Thyroid gland (tissue), 4 donors: Measurements from ENCODE around the gene KCNK4. TPM values are rescaled to one million over a fixed set of nuclear protein-coding genes. Genes with fewer than 3 reads are reported as not detected.
A peak's percentile ranks its signal among the peaks of the same experiment; 100 is the strongest.

Experiments
- DNase-seq, 2 donors: peaks; one replicate each; pipeline ENCODE4 v3.0.0-alpha.2; 2019
- H3K27ac ChIP-seq, 3 donors: fragments of 200-600 bp; sonication (generic); 1 replicate in 2 of 3; 2 replicates in 1 of 3; pipeline ENCODE4 v1.5.1; 2016 to 2019; ENCODE audit warnings: mild to moderate bottlenecking in 1 of 3, moderate library complexity in 1 of 3
- H3K27me3 ChIP-seq: fragments of 200-600 bp; sonication (generic); one replicate; pipeline ENCODE4 v1.5.1; 2019
- H3K36me3 ChIP-seq, 2 donors: fragments of 200-600 bp; sonication (generic); one replicate each; pipeline ENCODE4 v1.5.1; 2016 to 2019
- H3K4me1 ChIP-seq, 2 donors: fragments of 200-600 bp; sonication (generic); one replicate each; pipeline ENCODE4 v1.5.1; 2017 to 2019
- H3K4me3 ChIP-seq, 3 donors: fragments of 200-600 bp; sonication (generic); replicated peaks in 1 of 3; 1 replicate in 2 of 3; 2 replicates in 1 of 3; pipeline ENCODE4 v1.5.1; 2016; ENCODE audit warnings: mild to moderate bottlenecking in 1 of 3
- H3K9me3 ChIP-seq: fragments of 200-600 bp; sonication (generic); one replicate; pipeline ENCODE4 v1.5.1; 2017
- CTCF ChIP-seq, 6 experiments: fragments of 200-600 bp in 3 of 6; fragments of 450-650 bp in 3 of 6; sonication (generic) in 3 of 6; IDR thresholded peaks; one replicate each; pipeline ENCODE4 v1.5.1; 2016 to 2019; ENCODE audit warnings: antibody characterized with exemption in 6 of 6, mild to moderate bottlenecking in 2 of 6, inconsistent platforms in 1 of 6, moderate library complexity in 1 of 6
- POLR2A ChIP-seq, 2 donors: fragments of 450-650 bp; IDR thresholded peaks; one replicate each; pipeline ENCODE4 v1.6.1; 2017; ENCODE audit warnings: antibody characterized with exemption in 2 of 2, mild to moderate bottlenecking in 2 of 2, moderate library complexity in 1 of 2
- WGBS, 2 donors: methylation state at CpG; one replicate each; pipeline ENCODE4 v1.1.5; 2017; 5-methylcytosine and 5-hydroxymethylcytosine counted together
- intact Hi-C: fragments of 100-400 bp; cut with DNase I; formaldehyde crosslinking; loops from one replicate; pipeline ENCODE4 v1.15.1; 2023
- total RNA-seq, 4 donors: library from RNA; depleted of rRNA; stranded (reverse); fragments of >200 nt; gene quantifications; one replicate each; pipeline ENCODE4 v1.2.3, GENCODE V29; 2016

Gene KCNK4
- total RNA-seq, 4 donors from 2014 or later = not detected

DNA sequence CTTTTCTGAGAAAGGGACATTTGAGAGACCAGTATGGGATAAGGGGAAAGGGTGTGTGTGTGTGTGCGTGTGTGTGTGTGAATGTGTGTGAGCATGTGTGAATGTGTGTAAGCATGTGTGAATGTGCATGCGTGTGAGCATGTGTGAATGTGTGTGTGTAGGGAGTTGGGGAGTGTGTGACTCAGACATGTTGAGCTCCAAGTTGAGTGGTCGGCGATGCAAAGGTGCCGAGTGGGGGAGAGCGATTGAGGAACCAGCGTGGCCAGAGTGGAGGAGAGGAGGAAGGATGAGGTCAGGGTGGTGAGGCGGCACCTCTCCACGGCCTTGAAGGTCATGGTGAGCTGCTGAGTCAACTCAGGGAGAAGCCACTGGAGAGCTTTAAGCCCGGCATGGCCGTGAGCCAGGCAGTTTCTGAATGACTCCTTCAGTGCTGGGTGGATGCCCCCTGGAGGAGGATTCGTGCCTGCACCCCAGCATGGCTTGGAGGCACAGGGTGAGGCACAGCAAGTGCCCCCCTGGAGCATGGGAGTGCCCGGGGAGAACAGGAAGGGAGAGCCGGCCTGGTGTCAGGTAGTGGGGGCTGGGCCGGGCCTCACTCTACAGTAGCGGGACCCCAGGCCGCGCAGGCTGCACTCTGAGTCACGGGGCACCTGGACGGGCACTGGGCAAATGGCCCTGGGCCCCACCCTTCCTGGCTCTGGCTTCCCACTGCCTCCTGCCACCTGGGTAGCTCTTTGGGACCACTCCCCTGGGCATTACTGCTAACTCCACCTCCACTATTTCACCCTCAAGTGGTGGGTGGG is 40.7 kb downstream of the KCNK4 start:
- no peaks in the 10 kb centered on the region for H3K9me3 ChIP-seq
- H3K4me1 ChIP-seq = peaks cover 17 to 24% of the 10 kb centered on the region in 2 donors
- intact Hi-C loops = no loop called here
- peak; percentile 98 to 99 for DNase-seq
- H3K27me3 ChIP-seq = no peaks in the 10 kb centered on the region
- WGBS, 2 donors = 14 to 21% methylated on average over 16 to 20 of the region's 20 CpGs
- H3K4me3 ChIP-seq = no peak overlapping the region
- peak; percentile 15 to 80 (median 60) for TF ChIP-seq CTCF (IDR thresholded peaks at IDR 0.05)
- no peak for TF ChIP-seq POLR2A (IDR thresholded peaks at IDR 0.05)
- H3K36me3 ChIP-seq = no peaks in the 10 kb centered on the region
- peak overlapping the region; percentile 79 to 89 (median 83) for H3K27ac ChIP-seq

DNA sequence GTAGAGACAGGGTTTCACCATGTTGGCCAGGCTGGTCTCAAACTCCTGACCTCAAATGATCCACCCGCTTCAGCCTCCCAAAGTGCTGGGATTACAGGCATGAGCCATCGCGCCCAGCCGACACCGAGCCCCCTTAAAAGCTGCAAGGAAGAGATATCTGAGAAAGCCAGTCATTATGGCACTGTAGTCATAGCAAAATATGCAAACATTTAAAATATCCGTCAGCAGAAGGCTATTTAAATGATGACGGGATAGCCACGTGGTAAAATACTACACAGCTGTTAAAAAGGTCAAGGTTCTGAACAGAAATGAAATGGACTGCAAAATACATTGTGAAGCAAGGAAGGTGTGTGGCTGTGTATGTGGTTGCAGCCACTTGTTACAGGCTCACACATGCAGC is 42.5 kb downstream of the KCNK4 start:
- TF ChIP-seq POLR2A (IDR thresholded peaks at IDR 0.05) = no peak
- no peak for TF ChIP-seq CTCF (IDR thresholded peaks at IDR 0.05)
- intact Hi-C loops = no loop called here
- Histone ChIP-seq H3K4me3 (no peak overlapping the region), H3K36me3 (no peaks in the 10 kb centered on the region), H3K9me3 (no peaks in the 10 kb centered on the region), H3K4me1 (peaks cover 17 to 26% of the 10 kb centered on the region in 2 donors), H3K27ac (no peak overlapping the region), H3K27me3 (no peaks in the 10 kb centered on the region)
- WGBS, 2 donors = 92 to 93% methylated on average over 8 of the region's 8 CpGs
- DNase-seq = no peak

DNA sequence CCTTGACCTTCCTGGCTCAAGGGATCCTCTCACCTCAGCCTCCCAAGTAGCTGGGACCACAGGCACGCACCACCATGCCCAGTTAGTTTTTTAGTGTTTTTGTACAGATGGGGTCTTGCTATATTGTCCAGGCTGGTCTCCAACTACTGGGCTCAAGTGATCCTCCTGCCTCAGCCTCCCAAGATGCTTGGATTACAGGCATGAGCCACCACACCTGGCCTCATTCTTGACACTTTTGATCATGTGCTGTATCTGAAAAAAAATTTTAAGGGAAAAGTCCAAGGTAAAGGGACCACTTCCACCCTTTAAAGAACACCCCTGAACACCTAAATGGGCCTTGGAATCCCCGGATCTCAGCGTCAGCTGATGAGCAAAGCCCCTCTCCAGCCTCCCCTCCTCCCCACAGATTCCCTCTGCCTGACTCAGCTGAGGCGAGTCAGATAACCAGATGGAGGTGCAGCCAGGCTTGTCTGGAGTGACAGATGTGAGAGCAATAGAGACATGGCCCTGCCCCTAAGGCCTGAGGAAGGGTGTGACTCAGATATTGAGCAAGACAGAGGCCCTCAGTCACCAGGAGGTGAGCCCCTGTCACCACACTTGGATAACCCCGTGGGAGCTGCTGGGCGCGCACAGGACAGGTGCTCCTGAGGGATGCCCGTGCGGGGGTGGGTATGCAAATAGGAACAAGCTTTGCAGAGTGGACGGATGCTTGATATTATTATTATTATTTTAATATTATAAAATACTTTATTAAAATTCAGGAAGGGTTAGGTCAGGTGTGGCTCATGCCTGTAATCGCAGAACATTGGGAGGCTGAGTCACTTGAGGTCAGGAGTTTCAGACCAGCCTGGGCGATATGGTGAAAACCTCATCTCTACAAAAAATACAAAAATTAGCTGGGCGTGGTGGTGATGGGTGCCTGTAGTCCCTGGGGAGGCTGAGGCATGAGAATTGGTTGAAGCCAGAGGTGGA is 43.9 kb downstream of the KCNK4 start:
- 48 to 56% methylated on average over 13 of the region's 13 CpGs for WGBS, 2 donors
- Histone ChIP-seq H3K4me1 (peaks cover 17 to 27% of the 10 kb centered on the region in 2 donors), H3K9me3 (no peaks in the 10 kb centered on the region), H3K4me3 (no peak overlapping the region), H3K27ac (peak overlapping the region in 2 of 3 donors; percentile 38 to 44), H3K27me3 (no peaks in the 10 kb centered on the region), H3K36me3 (no peaks in the 10 kb centered on the region)
- TF ChIP-seq CTCF (IDR thresholded peaks at IDR 0.05) (no peak), POLR2A (IDR thresholded peaks at IDR 0.05) (no peak)
- peak; percentile 92 to 94 for DNase-seq
- intact Hi-C loops = no loop called here

GRCh38 chr11:64337538-64338249 is 46.6 kb downstream of the KCNK4 start:
- DNase-seq = no peak
- Histone ChIP-seq H3K27ac (no peak overlapping the region), H3K27me3 (no peaks in the 10 kb centered on the region), H3K36me3 (no peaks in the 10 kb centered on the region), H3K9me3 (no peaks in the 10 kb centered on the region), H3K4me3 (no peak overlapping the region), H3K4me1 (peaks cover 5 to 18% of the 10 kb centered on the region in 2 donors)
- TF ChIP-seq POLR2A (IDR thresholded peaks at IDR 0.05) (no peak), CTCF (IDR thresholded peaks at IDR 0.05) (no peak)
- WGBS, 2 donors = 77 to 79% methylated on average over 8 of the region's 8 CpGs
- intact Hi-C loops = no loop called here
